Measurements from ENCODE around the gene ZBTB16.

Gene ZBTB16

DNA sequence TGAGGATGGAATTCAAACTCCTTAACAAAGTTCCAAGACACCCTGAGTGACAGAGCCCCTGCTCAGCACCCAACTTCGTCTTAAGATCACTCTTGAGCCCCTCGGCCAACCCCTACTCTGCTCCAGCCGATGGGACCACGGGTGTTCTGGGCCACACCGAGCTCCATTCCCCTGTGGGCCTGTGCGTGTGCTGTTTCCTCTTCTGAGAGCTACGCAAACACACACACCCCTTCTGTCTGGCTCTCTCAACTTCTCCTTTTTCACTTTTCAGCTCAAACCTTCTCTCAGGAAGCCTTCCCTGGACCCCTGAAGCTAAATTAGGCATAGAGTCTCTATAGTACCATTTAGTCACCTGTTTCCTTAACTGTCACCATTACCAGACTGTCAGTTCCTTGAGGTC, 199.2 kb downstream of the ZBTB16 start:
- DNase-seq (ENCODE audit: low spot score) = peak; percentile 12
- TF ChIP-seq, protein P1, sequence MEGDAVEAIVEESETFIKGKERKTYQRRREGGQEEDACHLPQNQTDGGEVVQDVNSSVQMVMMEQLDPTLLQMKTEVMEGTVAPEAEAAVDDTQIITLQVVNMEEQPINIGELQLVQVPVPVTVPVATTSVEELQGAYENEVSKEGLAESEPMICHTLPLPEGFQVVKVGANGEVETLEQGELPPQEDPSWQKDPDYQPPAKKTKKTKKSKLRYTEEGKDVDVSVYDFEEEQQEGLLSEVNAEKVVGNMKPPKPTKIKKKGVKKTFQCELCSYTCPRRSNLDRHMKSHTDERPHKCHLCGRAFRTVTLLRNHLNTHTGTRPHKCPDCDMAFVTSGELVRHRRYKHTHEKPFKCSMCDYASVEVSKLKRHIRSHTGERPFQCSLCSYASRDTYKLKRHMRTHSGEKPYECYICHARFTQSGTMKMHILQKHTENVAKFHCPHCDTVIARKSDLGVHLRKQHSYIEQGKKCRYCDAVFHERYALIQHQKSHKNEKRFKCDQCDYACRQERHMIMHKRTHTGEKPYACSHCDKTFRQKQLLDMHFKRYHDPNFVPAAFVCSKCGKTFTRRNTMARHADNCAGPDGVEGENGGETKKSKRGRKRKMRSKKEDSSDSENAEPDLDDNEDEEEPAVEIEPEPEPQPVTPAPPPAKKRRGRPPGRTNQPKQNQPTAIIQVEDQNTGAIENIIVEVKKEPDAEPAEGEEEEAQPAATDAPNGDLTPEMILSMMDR (IDR thresholded peaks at IDR 0.05; ENCODE audit: borderline replicate concordance, control extremely low read depth, extremely low read depth, insufficient read depth, missing control alignments) = no peak
- in situ Hi-C loops (cut with MboI; ENCODE audit: low sequenced_read_pairs, unreplicated experiment) = no loop called here

GRCh38 chr11:114259124-114259526, 199.6 kb downstream of the ZBTB16 start:
- in situ Hi-C loops (cut with MboI; ENCODE audit: low sequenced_read_pairs, unreplicated experiment) = no loop called here
- TF ChIP-seq, protein P1 (IDR thresholded peaks at IDR 0.05; ENCODE audit: borderline replicate concordance, control extremely low read depth, extremely low read depth, insufficient read depth, missing control alignments) = no peak
- peak; percentile 12 for DNase-seq (ENCODE audit: low spot score)

GRCh38 chr11:114259551-114259983, 200.1 kb downstream of the ZBTB16 start:
- TF ChIP-seq, protein P1 (IDR thresholded peaks at IDR 0.05; ENCODE audit: borderline replicate concordance, control extremely low read depth, extremely low read depth, insufficient read depth, missing control alignments) = no peak
- in situ Hi-C loops (cut with MboI; ENCODE audit: low sequenced_read_pairs, unreplicated experiment) = no loop called here
- DNase-seq (ENCODE audit: low spot score) = peak; percentile 13

DNA sequence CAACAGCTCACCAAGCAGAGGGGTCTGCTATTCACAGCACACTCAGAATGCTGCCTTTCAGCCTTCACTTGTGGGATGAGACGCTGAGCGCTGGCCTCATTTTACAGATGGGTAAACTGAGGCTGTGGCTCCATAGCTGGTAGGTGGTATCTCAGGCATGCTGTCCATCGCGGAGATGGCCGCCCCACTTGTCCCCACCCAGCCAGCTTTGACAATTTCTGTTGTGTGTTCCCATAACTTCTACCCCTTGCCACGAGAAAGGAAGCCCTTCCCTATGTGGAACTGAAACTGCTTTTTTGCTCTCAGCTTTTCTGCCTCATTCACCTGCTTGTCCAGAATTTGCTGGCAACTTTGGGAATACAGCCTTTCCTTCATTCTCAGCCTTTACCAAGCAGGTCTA, 200.6 kb downstream of the ZBTB16 start:
- no peak for DNase-seq (ENCODE audit: low spot score)
- in situ Hi-C loops (cut with MboI; ENCODE audit: low sequenced_read_pairs, unreplicated experiment) = loop anchor here (10.0 kb wide), 1 partner anchor 265 kb away; no protein-coding TSS in a partner anchor
- TF ChIP-seq, protein P1 (IDR thresholded peaks at IDR 0.05; ENCODE audit: borderline replicate concordance, control extremely low read depth, extremely low read depth, insufficient read depth, missing control alignments) = no peak

DNA sequence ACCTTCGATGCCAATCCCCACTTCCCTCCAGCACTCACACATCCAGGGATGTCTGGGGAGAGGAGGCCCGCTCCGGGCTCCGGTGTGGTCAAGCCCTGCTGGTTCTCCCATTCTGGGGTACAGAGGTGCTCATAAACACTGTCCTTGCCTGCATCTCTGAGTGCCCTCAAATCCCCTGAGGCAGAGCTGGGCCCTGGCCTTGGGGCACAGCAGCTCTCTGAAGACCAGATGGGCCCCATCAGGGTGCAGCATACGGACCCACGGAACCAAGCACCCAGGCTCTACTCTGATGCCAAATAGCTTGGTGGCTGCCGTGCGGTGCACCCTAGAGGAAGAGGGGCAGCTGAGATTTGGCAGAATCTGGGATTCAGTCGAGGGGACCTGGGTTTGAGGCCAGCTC, 201.0 kb downstream of the ZBTB16 start:
- DNase-seq (ENCODE audit: low spot score) = peak; percentile 17
- in situ Hi-C loops (cut with MboI; ENCODE audit: low sequenced_read_pairs, unreplicated experiment) = loop anchor here (10.0 kb wide), 1 partner anchor 266 kb away; no protein-coding TSS in a partner anchor
- TF ChIP-seq, protein P1 (IDR thresholded peaks at IDR 0.05; ENCODE audit: borderline replicate concordance, control extremely low read depth, extremely low read depth, insufficient read depth, missing control alignments) = no peak

- in situ Hi-C loops (cut with MboI; ENCODE audit: low sequenced_read_pairs, unreplicated experiment) = loop anchor here (10.0 kb wide), 1 partner anchor 267 kb away; no protein-coding TSS in a partner anchor
- TF ChIP-seq, protein P1 (IDR thresholded peaks at IDR 0.05; ENCODE audit: borderline replicate concordance, control extremely low read depth, extremely low read depth, insufficient read depth, missing control alignments) = no peak
- no peak for DNase-seq (ENCODE audit: low spot score)
Observed at GRCh38 chr11:114261791-114262190, 202.3 kb downstream of the ZBTB16 start.

Data from GM13976 (cell line).